ENCODE data around the gene SLC13A4.

- TF ChIP-seq CTCF (conservative IDR thresholded peaks at IDR 0.05 in 1 of 2, IDR thresholded peaks at IDR 0.05 in 1 of 2; ENCODE audit: extremely low read depth in 1 of 2, insufficient read depth in 1 of 2, low read depth in 1 of 2, low read length in 2 of 2) = no peak
- no peak for TF ChIP-seq EZH2 (IDR thresholded peaks at IDR 0.05; ENCODE audit: borderline replicate concordance, low read length)
These were observed 12.9 kb downstream of the SLC13A4 start for GRCh38 chr7:135715055-135715522.
